Measurements from ENCODE around the gene CHAT. TPM values are rescaled to one million over a fixed set of nuclear protein-coding genes. Genes with fewer than 3 reads are reported as not detected.

Gene CHAT
- polyA plus RNA-seq, 2 of the 4 experiments (the other 2 are of a cell fraction): not detected

- ATAC-seq (no peak), DNase-seq (ENCODE audit: low read depth in 1 of 2, low spot score in 1 of 2) (no peak), FAIRE-seq (no peak)
- TF ChIP-seq ATOH8 (CRISPR knock-in tag; IDR thresholded peaks at IDR 0.05; ENCODE audit: low read depth): no peak
- TF ChIP-seq POLR2AphosphoS2 (conservative IDR thresholded peaks at IDR 0.05; ENCODE audit: low read length): no peak
- TF ChIP-seq EP300 (IDR thresholded peaks at IDR 0.05): no peak
- TF ChIP-seq EHMT2 (IDR thresholded peaks at IDR 0.05; ENCODE audit: low read depth): no peak
- TF ChIP-seq HOXB13 (CRISPR knock-in tag; IDR thresholded peaks at IDR 0.05; ENCODE audit: low read depth): no peak
- TF ChIP-seq TP53 (CRISPR knock-in tag; IDR thresholded peaks at IDR 0.05): no peak
- TF ChIP-seq HDAC2 (IDR thresholded peaks at IDR 0.05): no peak
- TF ChIP-seq RARB (CRISPR knock-in tag; IDR thresholded peaks at IDR 0.05): no peak
- no peak for TF ChIP-seq PHF8 (IDR thresholded peaks at IDR 0.05; ENCODE audit: borderline replicate concordance, low read depth)
- TF ChIP-seq NFE2L2 (conservative IDR thresholded peaks at IDR 0.05; ENCODE audit: low read length): no peak
- TF ChIP-seq POLR2A (IDR thresholded peaks at IDR 0.05; ENCODE audit: low read length): no peak
- TF ChIP-seq NR3C1 (IDR thresholded peaks at IDR 0.05): no peak
- Histone ChIP-seq H3K27ac (no peak overlapping the region), H3K4me2 (no peak overlapping the region), H3K4me3 (no peak overlapping the region), H3K9me3 (no peaks in the 10 kb centered on the region), H3K4me1 (no peaks in the 10 kb centered on the region)
- WGBS (ENCODE audit: missing lambda C conversion rate): 50% methylated on average over 13 of the region's 13 CpGs
- ChIA-PET CTCF (interaction anchor here (0.8 to 4.6 kb wide), 10 partner anchors 9 to 627 kb away, joined by 3 to 54 read pairs (median 4); no protein-coding TSS in a partner anchor), POLR2A (no interaction called here)
These were observed 17.9 kb upstream of the CHAT start for GRCh38 chr10:49595713-49596492.

GRCh38 chr10:49596493-49596809 lies 17.4 kb upstream of the CHAT start:
- H3K27ac ChIP-seq: no peak overlapping the region
- H3K4me3 ChIP-seq: no peak overlapping the region
- no peak for ATAC-seq
- no peak for DNase-seq (ENCODE audit: low read depth in 1 of 2, low spot score in 1 of 2)
- FAIRE-seq: no peak
- no peaks in the 10 kb centered on the region for H3K9me3 ChIP-seq
- WGBS (ENCODE audit: missing lambda C conversion rate): 17% methylated on average over 3 of the region's 3 CpGs
- no peak overlapping the region for H3K4me2 ChIP-seq
- ChIA-PET POLR2A (no interaction called here), CTCF (interaction anchor here (1.7 to 4.6 kb wide), 3 partner anchors 8 to 627 kb away, joined by 4 to 54 read pairs (median 51); no protein-coding TSS in a partner anchor)
- no peaks in the 10 kb centered on the region for H3K4me1 ChIP-seq
- TF ChIP-seq SREBF2 (IDR thresholded peaks at IDR 0.05) (no peak), MAZ (IDR thresholded peaks at IDR 0.05; ENCODE audit: borderline replicate concordance, low read depth, low read length) (no peak), HOXB13 (CRISPR knock-in tag; IDR thresholded peaks at IDR 0.05; ENCODE audit: low read depth) (no peak), POLR2A (IDR thresholded peaks at IDR 0.05; ENCODE audit: low read length) (no peak), NPAS2 (CRISPR knock-in tag; IDR thresholded peaks at IDR 0.05; ENCODE audit: borderline replicate concordance) (no peak), RAD21 (conservative IDR thresholded peaks at IDR 0.05 in 1 of 2, IDR thresholded peaks at IDR 0.05 in 1 of 2) (no peak)

GRCh38 chr10:49596836-49597235 lies 17.0 kb upstream of the CHAT start:
- Histone ChIP-seq H3K27ac (no peak overlapping the region), H3K4me3 (no peak overlapping the region), H3K9me3 (no peaks in the 10 kb centered on the region), H3K4me1 (no peaks in the 10 kb centered on the region), H3K4me2 (no peak overlapping the region)
- no peak for DNase-seq (ENCODE audit: low read depth in 1 of 2, low spot score in 1 of 2)
- TF ChIP-seq USF2 (IDR thresholded peaks at IDR 0.05) (no peak), ZNF302 (CRISPR knock-in tag; IDR thresholded peaks at IDR 0.05) (no peak), NR3C1 (IDR thresholded peaks at IDR 0.05) (no peak), HOXA7 (CRISPR knock-in tag; IDR thresholded peaks at IDR 0.05) (no peak), E2F6 (IDR thresholded peaks at IDR 0.05; ENCODE audit: borderline replicate concordance, low read depth) (no peak), MAZ (IDR thresholded peaks at IDR 0.05; ENCODE audit: borderline replicate concordance, low read depth, low read length) (no peak), ELK1 (IDR thresholded peaks at IDR 0.05; ENCODE audit: low read depth, low read length) (no peak), JUN (IDR thresholded peaks at IDR 0.05) (no peak), RNF2 (IDR thresholded peaks at IDR 0.05; ENCODE audit: borderline replicate concordance, low read depth) (no peak)
- no peak for ATAC-seq
- WGBS (ENCODE audit: missing lambda C conversion rate): 13% methylated on average over 3 of the region's 3 CpGs
- ChIA-PET POLR2A (no interaction called here), CTCF (interaction anchor here (4.3 to 4.6 kb wide), 2 partner anchors 8 to 626 kb away, joined by 51 to 54 read pairs; no protein-coding TSS in a partner anchor)
- FAIRE-seq: no peak

Data from A549 (cell line).